Parathyroid adenoma (tissue), 2 donors: ENCODE results near the gene NAE1.

Source experiments
- H2AFZ ChIP-seq: fragments of 300-600 bp; sonication (generic); one replicate; pipeline ENCODE4 v1.7.0; 2017; ENCODE audit warnings: antibody characterized with exemption, mild to moderate bottlenecking
- H3K27ac ChIP-seq: fragments of 300-600 bp; sonication (generic); one replicate; pipeline ENCODE4 v1.7.0; 2017
- H3K27me3 ChIP-seq: fragments of 300-600 bp; sonication (generic); one replicate; pipeline ENCODE4 v1.7.0; 2017; ENCODE audit warnings: low read length; ENCODE audit not compliant: control insufficient read depth, insufficient read depth
- H3K36me3 ChIP-seq: fragments of 300-600 bp; sonication (generic); one replicate; pipeline ENCODE4 v1.7.0; 2017; ENCODE audit warnings: low read length; ENCODE audit not compliant: control insufficient read depth, insufficient read depth
- H3K4me1 ChIP-seq: fragments of 300-600 bp; sonication (generic); one replicate; pipeline ENCODE4 v1.7.0; 2017; ENCODE audit warnings: control low read depth
- H3K4me2 ChIP-seq: fragments of 300-600 bp; sonication (generic); one replicate; pipeline ENCODE4 v1.7.0; 2017; ENCODE audit warnings: low read length
- H3K4me3 ChIP-seq: fragments of 300-600 bp; sonication (generic); one replicate; pipeline ENCODE4 v1.7.0; 2017; ENCODE audit warnings: low read depth, low read length
- H3K79me2 ChIP-seq: fragments of 300-600 bp; sonication (generic); one replicate; pipeline ENCODE4 v1.7.0; 2017; ENCODE audit warnings: control low read depth
- H3K9ac ChIP-seq: fragments of 300-600 bp; sonication (generic); one replicate; pipeline ENCODE4 v1.7.0; 2017; ENCODE audit warnings: mild to moderate bottlenecking
- H3K9me3 ChIP-seq: fragments of 300-600 bp; sonication (generic); one replicate; pipeline ENCODE4 v1.7.0; 2017; ENCODE audit warnings: low read length; ENCODE audit not compliant: control insufficient read depth
- CTCF ChIP-seq: fragments of 300-600 bp; sonication (generic); IDR thresholded peaks from one replicate; pipeline ENCODE4 v1.7.0; 2017; ENCODE audit warnings: antibody characterized with exemption, mild to moderate bottlenecking
- donor health status: primary hyperparathyroidism.

The NAE1 gene

GRCh38 chr16:66790130-66790733 is 40.5 kb downstream of the NAE1 start:
- no peak overlapping the region for H3K4me3 ChIP-seq
- no peaks in the 10 kb centered on the region for H3K9me3 ChIP-seq
- no peak overlapping the region for H3K9ac ChIP-seq
- no peak for TF ChIP-seq CTCF
- no peaks in the 10 kb centered on the region for H3K27me3 ChIP-seq
- no peak overlapping the region for H3K4me2 ChIP-seq
- H2AFZ ChIP-seq: no peak overlapping the region
- no peak overlapping the region for H3K27ac ChIP-seq
- H3K79me2 ChIP-seq: no peaks in the 10 kb centered on the region
- no peaks in the 10 kb centered on the region for H3K4me1 ChIP-seq
- no peaks in the 10 kb centered on the region for H3K36me3 ChIP-seq

- no peaks in the 10 kb centered on the region for H3K36me3 ChIP-seq
- H3K27ac ChIP-seq: no peak overlapping the region
- H3K9me3 ChIP-seq: no peaks in the 10 kb centered on the region
- no peak overlapping the region for H3K4me2 ChIP-seq
- H3K4me3 ChIP-seq: no peak overlapping the region
- H3K79me2 ChIP-seq: no peaks in the 10 kb centered on the region
- H3K27me3 ChIP-seq: no peaks in the 10 kb centered on the region
- H3K4me1 ChIP-seq: no peaks in the 10 kb centered on the region
- no peak for TF ChIP-seq CTCF
- no peak overlapping the region for H2AFZ ChIP-seq
- no peak overlapping the region for H3K9ac ChIP-seq
Measured at GRCh38 chr16:66787427-66787826, 43.3 kb downstream of the NAE1 start.

- Histone ChIP-seq H3K4me3 (no peak overlapping the region), H3K27ac (no peak overlapping the region), H2AFZ (no peak overlapping the region), H3K27me3 (no peaks in the 10 kb centered on the region), H3K9ac (no peak overlapping the region), H3K79me2 (no peaks in the 10 kb centered on the region), H3K4me1 (no peaks in the 10 kb centered on the region), H3K4me2 (no peak overlapping the region), H3K36me3 (no peaks in the 10 kb centered on the region), H3K9me3 (no peaks in the 10 kb centered on the region)
- no peak for TF ChIP-seq CTCF
Measured at GRCh38 chr16:66786551-66786950, 44.2 kb downstream of the NAE1 start.

- no peak for TF ChIP-seq CTCF
- Histone ChIP-seq H3K79me2 (no peaks in the 10 kb centered on the region), H3K4me1 (no peaks in the 10 kb centered on the region), H3K36me3 (no peaks in the 10 kb centered on the region), H3K9ac (no peak overlapping the region), H3K4me2 (no peak overlapping the region), H3K27ac (no peak overlapping the region), H3K9me3 (no peaks in the 10 kb centered on the region), H3K27me3 (no peaks in the 10 kb centered on the region), H3K4me3 (no peak overlapping the region), H2AFZ (no peak overlapping the region)
Measured at GRCh38 chr16:66776457-66776856, 54.3 kb downstream of the NAE1 start.

- H3K4me3 ChIP-seq: no peak overlapping the region
- no peak overlapping the region for H3K4me2 ChIP-seq
- no peak for TF ChIP-seq CTCF
- H2AFZ ChIP-seq: no peak overlapping the region
- no peaks in the 10 kb centered on the region for H3K4me1 ChIP-seq
- H3K27ac ChIP-seq: no peak overlapping the region
- no peaks in the 10 kb centered on the region for H3K36me3 ChIP-seq
- no peaks in the 10 kb centered on the region for H3K79me2 ChIP-seq
- H3K9ac ChIP-seq: no peak overlapping the region
- no peaks in the 10 kb centered on the region for H3K9me3 ChIP-seq
- H3K27me3 ChIP-seq: no peaks in the 10 kb centered on the region
Measured at GRCh38 chr16:66774981-66775380, 55.8 kb downstream of the NAE1 start.
